Skeletal muscle tissue (tissue), 4 donors: ENCODE measurements around the gene HOXC9. TPM values are rescaled to one million over a fixed set of nuclear protein-coding genes. Genes with fewer than 3 reads are reported as not detected.

ENCODE experiments used
- H3K27ac ChIP-seq: one replicate; pipeline ENCODE4 v1.7.0; 2013; ENCODE audit warnings: mild to moderate bottlenecking, low read depth, low read length, inconsistent platforms
- H3K27me3 ChIP-seq, 3 donors: one replicate each; pipeline ENCODE4 v1.7.0; 2013; ENCODE audit warnings: low read length in 3 of 3; ENCODE audit not compliant: control insufficient read depth in 3 of 3, insufficient read depth in 3 of 3
- H3K36me3 ChIP-seq, 3 donors: one replicate each; pipeline ENCODE4 v1.7.0; 2013; ENCODE audit warnings: low read length in 3 of 3; ENCODE audit not compliant: control insufficient read depth in 3 of 3, insufficient read depth in 3 of 3
- H3K4me1 ChIP-seq, 3 donors: one replicate each; pipeline ENCODE4 v1.7.0; 2013; ENCODE audit warnings: low read length in 3 of 3, mild to moderate bottlenecking in 3 of 3; ENCODE audit not compliant: control insufficient read depth in 3 of 3, insufficient read depth in 3 of 3
- H3K4me3 ChIP-seq, 3 donors: one replicate each; pipeline ENCODE4 v1.7.0; 2013; ENCODE audit warnings: low read length in 3 of 3
- H3K9ac ChIP-seq, 3 donors: one replicate each; pipeline ENCODE4 v1.7.0; 2013; ENCODE audit warnings: low read length in 3 of 3, mild to moderate bottlenecking in 3 of 3, moderate library complexity in 2 of 3, low read depth in 1 of 3
- H3K9me3 ChIP-seq, 3 donors: one replicate each; pipeline ENCODE4 v1.7.0; 2013; ENCODE audit warnings: low read length in 3 of 3; ENCODE audit not compliant: control insufficient read depth in 3 of 3
- total RNA-seq: library from RNA; depleted of rRNA; stranded (reverse); fragments of >200 nt; gene quantifications from one replicate; pipeline ENCODE4 v1.2.3, GENCODE V29; 2014
- donor health status: Osteomylitis.

The HOXC9 gene
- total RNA-seq, 1 donor from 2014 or later: 4.2 TPM

DNA sequence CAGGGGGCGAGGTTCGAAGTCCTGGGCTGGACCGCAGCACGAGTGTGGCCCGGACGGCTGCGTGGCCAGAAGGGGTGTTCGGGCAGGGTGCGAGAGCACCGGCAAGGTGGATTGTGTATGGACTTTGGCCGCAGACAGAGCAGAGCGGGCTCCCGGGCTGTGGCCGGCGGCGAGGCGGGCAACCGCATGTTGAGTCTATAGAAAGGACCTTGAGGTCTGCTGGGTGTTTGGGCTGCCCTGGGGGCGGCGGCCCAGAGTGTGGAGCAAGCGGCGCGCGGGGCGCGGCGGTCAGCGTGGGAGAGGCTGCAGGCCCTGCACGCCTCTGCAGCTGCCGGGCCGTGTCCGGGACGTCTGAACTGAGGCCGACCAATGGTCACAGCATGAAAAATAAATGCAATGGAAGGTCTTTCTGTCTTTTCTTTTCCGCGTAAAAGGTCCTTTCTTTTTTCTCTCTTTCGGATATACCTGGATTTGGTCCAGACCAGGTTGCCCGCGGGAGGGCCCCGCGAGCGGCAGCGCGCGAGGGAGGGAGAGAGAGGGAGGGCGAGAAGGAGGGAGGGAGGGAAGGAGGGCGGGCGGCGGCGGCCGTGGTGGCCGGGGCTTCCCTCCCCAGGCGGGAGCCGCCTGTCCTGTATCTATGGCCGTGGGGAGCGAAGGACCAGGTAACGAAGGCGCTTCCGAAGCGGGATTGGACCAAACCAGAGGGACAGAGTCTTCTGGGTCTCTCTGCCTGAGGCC lies 5.5 kb upstream of the HOXC9 start:
- H3K4me3 ChIP-seq: peak overlapping the region; percentile 88 to 93 (median 89)
- peaks cover 67 to 82% (median 73%) of the 10 kb centered on the region in 3 donors for H3K4me1 ChIP-seq
- peak overlapping the region; percentile 100 for H3K27ac ChIP-seq
- no peaks in the 10 kb centered on the region for H3K9me3 ChIP-seq
- H3K9ac ChIP-seq: peak overlapping the region; percentile 96 to 99 (median 99)
- peaks cover 0 to 9% (median 3%) of the 10 kb centered on the region in 3 donors for H3K27me3 ChIP-seq
- no peaks in the 10 kb centered on the region for H3K36me3 ChIP-seq

DNA sequence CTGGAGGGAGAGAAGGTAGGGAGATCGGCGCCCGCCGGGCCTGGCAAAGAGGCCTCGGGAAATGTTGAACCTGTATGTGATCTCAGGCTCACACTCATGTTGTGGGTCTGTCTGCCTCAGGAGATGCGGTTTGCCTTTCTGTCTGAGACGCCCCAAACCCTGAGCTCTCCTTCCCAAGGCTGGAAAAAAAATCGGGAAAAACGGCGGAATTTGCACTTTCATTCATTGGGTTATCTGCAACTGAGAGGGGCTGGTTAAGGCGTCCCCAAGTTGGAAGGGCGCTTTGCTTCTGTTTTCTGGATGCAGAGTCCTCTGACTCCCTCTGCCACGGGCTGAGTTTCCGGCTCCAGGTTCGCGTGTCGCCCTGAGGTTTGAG lies 5.0 kb upstream of the HOXC9 start:
- Histone ChIP-seq H3K4me3 (peak overlapping the region; percentile 88 to 93 (median 89)), H3K9me3 (no peaks in the 10 kb centered on the region), H3K36me3 (no peaks in the 10 kb centered on the region), H3K9ac (peak overlapping the region; percentile 96 to 99 (median 99)), H3K4me1 (peaks cover 63 to 78% (median 68%) of the 10 kb centered on the region in 3 donors), H3K27me3 (peaks cover 0 to 9% (median 3%) of the 10 kb centered on the region in 3 donors), H3K27ac (peak overlapping the region; percentile 100)

- Histone ChIP-seq H3K9me3 (no peaks in the 10 kb centered on the region), H3K27ac (peak overlapping the region; percentile 100), H3K36me3 (no peaks in the 10 kb centered on the region), H3K9ac (peak overlapping the region; percentile 96 to 99 (median 99)), H3K27me3 (peaks cover 0 to 9% (median 3%) of the 10 kb centered on the region in 3 donors), H3K4me1 (peaks cover 57 to 78% (median 62%) of the 10 kb centered on the region in 3 donors), H3K4me3 (peak overlapping the region; percentile 88 to 93 (median 89))
Observed at GRCh38 chr12:53995378-53996239, 4.4 kb upstream of the HOXC9 start.

- Histone ChIP-seq H3K4me1 (peaks cover 53 to 77% (median 54%) of the 10 kb centered on the region in 3 donors), H3K9ac (peak overlapping the region; percentile 96 to 99 (median 99)), H3K9me3 (no peaks in the 10 kb centered on the region), H3K27ac (peak overlapping the region; percentile 100), H3K4me3 (peak overlapping the region; percentile 88 to 93 (median 89)), H3K36me3 (no peaks in the 10 kb centered on the region), H3K27me3 (peaks cover 0 to 9% (median 3%) of the 10 kb centered on the region in 3 donors)
Observed at GRCh38 chr12:53996240-53997203, 3.4 kb upstream of the HOXC9 start.

- Histone ChIP-seq H3K4me1 (peaks cover 48 to 77% (median 53%) of the 10 kb centered on the region in 3 donors), H3K27me3 (peaks cover 0 to 4% (median 3%) of the 10 kb centered on the region in 3 donors), H3K27ac (peak overlapping the region; percentile 100), H3K36me3 (no peaks in the 10 kb centered on the region), H3K4me3 (peak overlapping the region; percentile 88 to 93 (median 89)), H3K9ac (peak overlapping the region; percentile 96 to 99 (median 99)), H3K9me3 (no peaks in the 10 kb centered on the region)
Observed at GRCh38 chr12:53997204-53998109, 2.5 kb upstream of the HOXC9 start.

- H3K4me3 ChIP-seq: peak overlapping the region; percentile 88 to 93 (median 89)
- peak overlapping the region; percentile 96 to 99 (median 99) for H3K9ac ChIP-seq
- H3K9me3 ChIP-seq: no peaks in the 10 kb centered on the region
- H3K36me3 ChIP-seq: no peaks in the 10 kb centered on the region
- H3K4me1 ChIP-seq: peaks cover 49 to 80% (median 53%) of the 10 kb centered on the region in 3 donors
- peaks cover 0 to 7% (median 1%) of the 10 kb centered on the region in 3 donors for H3K27me3 ChIP-seq
- H3K27ac ChIP-seq: peak overlapping the region; percentile 100
Observed at GRCh38 chr12:53998110-53998899, 1.7 kb upstream of the HOXC9 start.

- Histone ChIP-seq H3K27me3 (peaks cover 0 to 7% (median 0%) of the 10 kb centered on the region in 3 donors), H3K9me3 (no peaks in the 10 kb centered on the region), H3K9ac (peak overlapping the region; percentile 96 to 99 (median 99)), H3K27ac (peak overlapping the region; percentile 100), H3K4me1 (peaks cover 48 to 79% (median 55%) of the 10 kb centered on the region in 3 donors), H3K36me3 (no peaks in the 10 kb centered on the region), H3K4me3 (peak overlapping the region; percentile 88 to 93 (median 89))
Observed at GRCh38 chr12:53998900-53999236, 1.1 kb upstream of the HOXC9 start.

GRCh38 chr12:53999559-54000115 lies 324 bp upstream of the HOXC9 start:
- Histone ChIP-seq H3K27ac (peak overlapping the region; percentile 100), H3K36me3 (no peaks in the 10 kb centered on the region), H3K27me3 (peaks cover 0 to 7% (median 0%) of the 10 kb centered on the region in 3 donors), H3K4me1 (peaks cover 51 to 79% (median 61%) of the 10 kb centered on the region in 3 donors), H3K4me3 (peak overlapping the region; percentile 88 to 93 (median 89)), H3K9ac (peak overlapping the region; percentile 95 to 99 (median 99)), H3K9me3 (no peaks in the 10 kb centered on the region)
